NCI-H1417 (cell line): Measurements from ENCODE around the gene DLEC1.
"Not testable (repeated sequence)": the region's sequence is repeated elsewhere in the genome, so short reads cannot be mapped to it uniquely, and the experiment has no call there.

Source experiments
- DNase-seq, 3 experiments: peaks; one replicate each; lab custom pipeline; 2025; lab: John Stamatoyannopoulos, UW

The DLEC1 gene

GRCh38 chr3:38121451-38121831 lies 82.4 kb downstream of the DLEC1 start:
- DNase-seq, result no peak

- no peak for DNase-seq
Observed at GRCh38 chr3:38121832-38122461, 82.9 kb downstream of the DLEC1 start.

GRCh38 chr3:38122712-38123290 lies 83.8 kb downstream of the DLEC1 start:
- DNase-seq, result no peak

GRCh38 chr3:38124324-38125122 lies 85.5 kb downstream of the DLEC1 start:
- DNase-seq, result no peak

- no peak for DNase-seq
Observed at GRCh38 chr3:38125305-38126120, 86.5 kb downstream of the DLEC1 start.

- DNase-seq, result no peak
Observed at GRCh38 chr3:38126121-38126892, 87.3 kb downstream of the DLEC1 start.

GRCh38 chr3:38127611-38128302 lies 88.7 kb downstream of the DLEC1 start:
- DNase-seq, result no peak

- no peak for DNase-seq
Observed at GRCh38 chr3:38128303-38128655, 89.3 kb downstream of the DLEC1 start.

- DNase-seq, result no peak
Observed at GRCh38 chr3:38129058-38129457, 90.0 kb downstream of the DLEC1 start.

GRCh38 chr3:38130631-38131065 lies 91.6 kb downstream of the DLEC1 start:
- DNase-seq, result no peak

- DNase-seq, result no peak
Observed at GRCh38 chr3:38131621-38132369, 92.8 kb downstream of the DLEC1 start.

- DNase-seq, result no peak
Observed at GRCh38 chr3:38133209-38133556, 94.2 kb downstream of the DLEC1 start.

- DNase-seq, result no peak
Observed at GRCh38 chr3:38133557-38134405, 94.8 kb downstream of the DLEC1 start.

GRCh38 chr3:38134517-38135143 lies 95.6 kb downstream of the DLEC1 start:
- not testable (repeated sequence) for DNase-seq

GRCh38 chr3:38135621-38136277 lies 96.7 kb downstream of the DLEC1 start:
- not testable (repeated sequence) for DNase-seq

- DNase-seq, result peak in 2 of 3 experiments; percentile 59 to 62
Observed at GRCh38 chr3:38136393-38136776, 97.4 kb downstream of the DLEC1 start.

GRCh38 chr3:38136777-38137614 lies 98.0 kb downstream of the DLEC1 start, which contains the start of gene ACAA1:
Gene ACAA1, minus strand, starts transcription at chr3:38137127. Its CDS starts 92 bp downstream, at chr3:38137035.
- DNase-seq, result peak; percentile 94 to 98 (median 96)
